ENCODE results near the gene CIAO3.

DNA sequence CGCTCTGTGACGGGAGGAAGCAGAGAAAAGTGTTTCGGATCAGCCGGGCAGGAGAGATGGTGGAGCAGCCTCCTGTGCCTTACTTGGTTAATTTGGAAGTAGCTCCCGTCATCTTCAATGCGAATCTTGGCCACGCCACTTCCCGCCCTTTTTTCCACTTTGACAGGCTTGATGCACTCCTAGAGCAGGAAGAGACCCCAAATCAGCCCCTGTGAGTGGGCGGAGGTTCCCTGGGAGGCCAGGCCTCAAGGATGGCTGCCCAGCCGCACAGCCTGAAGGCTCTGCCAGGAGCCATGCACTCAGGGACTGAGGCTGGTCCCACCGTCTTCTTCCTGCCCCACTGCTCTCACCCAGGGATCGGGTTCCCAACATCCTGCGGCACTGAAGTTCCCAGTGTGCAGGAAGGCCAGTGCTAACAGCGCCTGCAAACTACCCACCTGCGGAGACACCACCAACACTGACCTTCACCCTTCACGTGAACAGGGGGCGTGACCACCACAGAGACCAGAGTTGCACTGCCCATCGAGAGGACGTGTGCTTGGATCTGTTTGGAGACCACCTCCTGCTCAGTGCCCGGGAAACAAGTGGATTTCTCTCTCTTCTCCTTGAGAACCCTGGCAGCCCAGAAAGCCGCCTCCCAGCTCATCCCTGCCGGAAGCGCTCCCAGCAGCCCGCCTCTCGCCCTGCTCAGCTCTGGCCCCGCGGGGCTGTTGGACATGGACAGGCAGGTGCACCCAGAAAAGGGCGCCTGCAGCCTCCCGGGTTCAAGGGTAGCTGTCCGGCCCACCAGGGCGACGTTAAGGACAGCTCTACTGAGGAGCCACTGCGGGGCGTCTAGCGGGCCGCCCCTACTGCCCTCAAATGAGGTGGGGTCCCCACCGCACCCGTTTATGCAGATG is 988 bp downstream of the CIAO3 start:
- TF ChIP-seq EP300 (conservative IDR thresholded peaks at IDR 0.05; ENCODE audit: poor library complexity, severe bottlenecking) (no peak), POLR2AphosphoS5 (IDR thresholded peaks at IDR 0.05) (no peak), EZH2 (IDR thresholded peaks at IDR 0.05; ENCODE audit: borderline replicate concordance, insufficient read depth, low read length, poor library complexity, severe bottlenecking) (no peak), MXI1 (conservative IDR thresholded peaks at IDR 0.05; ENCODE audit: poor library complexity, severe bottlenecking) (no peak), TAF1 (IDR thresholded peaks at IDR 0.05; ENCODE audit: low read depth) (no peak)
- TF ChIP-seq, protein P1, sequence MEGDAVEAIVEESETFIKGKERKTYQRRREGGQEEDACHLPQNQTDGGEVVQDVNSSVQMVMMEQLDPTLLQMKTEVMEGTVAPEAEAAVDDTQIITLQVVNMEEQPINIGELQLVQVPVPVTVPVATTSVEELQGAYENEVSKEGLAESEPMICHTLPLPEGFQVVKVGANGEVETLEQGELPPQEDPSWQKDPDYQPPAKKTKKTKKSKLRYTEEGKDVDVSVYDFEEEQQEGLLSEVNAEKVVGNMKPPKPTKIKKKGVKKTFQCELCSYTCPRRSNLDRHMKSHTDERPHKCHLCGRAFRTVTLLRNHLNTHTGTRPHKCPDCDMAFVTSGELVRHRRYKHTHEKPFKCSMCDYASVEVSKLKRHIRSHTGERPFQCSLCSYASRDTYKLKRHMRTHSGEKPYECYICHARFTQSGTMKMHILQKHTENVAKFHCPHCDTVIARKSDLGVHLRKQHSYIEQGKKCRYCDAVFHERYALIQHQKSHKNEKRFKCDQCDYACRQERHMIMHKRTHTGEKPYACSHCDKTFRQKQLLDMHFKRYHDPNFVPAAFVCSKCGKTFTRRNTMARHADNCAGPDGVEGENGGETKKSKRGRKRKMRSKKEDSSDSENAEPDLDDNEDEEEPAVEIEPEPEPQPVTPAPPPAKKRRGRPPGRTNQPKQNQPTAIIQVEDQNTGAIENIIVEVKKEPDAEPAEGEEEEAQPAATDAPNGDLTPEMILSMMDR (IDR thresholded peaks at IDR 0.05; ENCODE audit: poor library complexity, severe bottlenecking) = no peak
- TF ChIP-seq, protein P2, sequence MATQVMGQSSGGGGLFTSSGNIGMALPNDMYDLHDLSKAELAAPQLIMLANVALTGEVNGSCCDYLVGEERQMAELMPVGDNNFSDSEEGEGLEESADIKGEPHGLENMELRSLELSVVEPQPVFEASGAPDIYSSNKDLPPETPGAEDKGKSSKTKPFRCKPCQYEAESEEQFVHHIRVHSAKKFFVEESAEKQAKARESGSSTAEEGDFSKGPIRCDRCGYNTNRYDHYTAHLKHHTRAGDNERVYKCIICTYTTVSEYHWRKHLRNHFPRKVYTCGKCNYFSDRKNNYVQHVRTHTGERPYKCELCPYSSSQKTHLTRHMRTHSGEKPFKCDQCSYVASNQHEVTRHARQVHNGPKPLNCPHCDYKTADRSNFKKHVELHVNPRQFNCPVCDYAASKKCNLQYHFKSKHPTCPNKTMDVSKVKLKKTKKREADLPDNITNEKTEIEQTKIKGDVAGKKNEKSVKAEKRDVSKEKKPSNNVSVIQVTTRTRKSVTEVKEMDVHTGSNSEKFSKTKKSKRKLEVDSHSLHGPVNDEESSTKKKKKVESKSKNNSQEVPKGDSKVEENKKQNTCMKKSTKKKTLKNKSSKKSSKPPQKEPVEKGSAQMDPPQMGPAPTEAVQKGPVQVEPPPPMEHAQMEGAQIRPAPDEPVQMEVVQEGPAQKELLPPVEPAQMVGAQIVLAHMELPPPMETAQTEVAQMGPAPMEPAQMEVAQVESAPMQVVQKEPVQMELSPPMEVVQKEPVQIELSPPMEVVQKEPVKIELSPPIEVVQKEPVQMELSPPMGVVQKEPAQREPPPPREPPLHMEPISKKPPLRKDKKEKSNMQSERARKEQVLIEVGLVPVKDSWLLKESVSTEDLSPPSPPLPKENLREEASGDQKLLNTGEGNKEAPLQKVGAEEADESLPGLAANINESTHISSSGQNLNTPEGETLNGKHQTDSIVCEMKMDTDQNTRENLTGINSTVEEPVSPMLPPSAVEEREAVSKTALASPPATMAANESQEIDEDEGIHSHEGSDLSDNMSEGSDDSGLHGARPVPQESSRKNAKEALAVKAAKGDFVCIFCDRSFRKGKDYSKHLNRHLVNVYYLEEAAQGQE (IDR thresholded peaks at IDR 0.05; ENCODE audit: borderline replicate concordance) = no peak
